Smooth muscle cell (in vitro differentiated cells): ENCODE measurements around the gene CACNA2D2. TPM values are rescaled to one million over a fixed set of nuclear protein-coding genes. Genes with fewer than 3 reads are reported as not detected.

ENCODE experiments used
- DNase-seq: peaks from one replicate; lab custom pipeline; 2025; ENCODE audit not compliant: unreplicated experiment; lab: John Stamatoyannopoulos, UW
- H2AFZ ChIP-seq: fragments of 200-600 bp; sonication (generic); 2 replicates; pipeline ENCODE4 v1.6.0; 2016; ENCODE audit warnings: antibody characterized with exemption, low read depth, mild to moderate bottlenecking
- H3F3A ChIP-seq: fragments of 200-600 bp; sonication (generic); 2 replicates; pipeline ENCODE4 v1.6.0; 2017; ENCODE audit warnings: antibody characterized with exemption, low read depth
- H3K27ac ChIP-seq: fragments of 200-600 bp; sonication (generic); 2 replicates; pipeline ENCODE4 v1.5.1; 2016; ENCODE audit warnings: low read depth, mild to moderate bottlenecking
- H3K27me3 ChIP-seq: fragments of 200-600 bp; sonication (generic); 2 replicates; pipeline ENCODE4 v1.6.1; 2016; ENCODE audit warnings: low read depth, mild to moderate bottlenecking
- H3K36me3 ChIP-seq: fragments of 200-600 bp; sonication (generic); 2 replicates; pipeline ENCODE4 v1.5.1; 2016; ENCODE audit warnings: low read depth
- H3K4me1 ChIP-seq: fragments of 200-600 bp; sonication (generic); 2 replicates; pipeline ENCODE4 v1.5.1; 2016; ENCODE audit warnings: low read depth
- H3K4me2 ChIP-seq: fragments of 200-600 bp; sonication (generic); 2 replicates; pipeline ENCODE4 v1.6.0; 2016; ENCODE audit warnings: mild to moderate bottlenecking
- H3K4me3 ChIP-seq: fragments of 200-600 bp; sonication (generic); 2 replicates; pipeline ENCODE4 v1.5.1; 2016; ENCODE audit warnings: mild to moderate bottlenecking
- H3K79me2 ChIP-seq: fragments of 200-600 bp; sonication (generic); 2 replicates; pipeline ENCODE4 v1.6.0; 2016; ENCODE audit warnings: low read depth, mild to moderate bottlenecking
- H3K9ac ChIP-seq: fragments of 200-600 bp; sonication (generic); 2 replicates; pipeline ENCODE4 v1.6.0; 2016; ENCODE audit warnings: low read depth
- H3K9me3 ChIP-seq: fragments of 200-600 bp; sonication (generic); replicated peaks from 2 replicates; pipeline ENCODE4 v1.5.1; 2016; ENCODE audit warnings: low read depth
- H4K20me1 ChIP-seq: fragments of 200-600 bp; sonication (generic); 2 replicates; pipeline ENCODE4 v1.6.0; 2016; ENCODE audit warnings: low read depth
- WGBS: methylation state at CpG from one replicate; pipeline ENCODE4 v1.1.7; 2016; ENCODE audit warnings: low lambda C conversion rate; 5-methylcytosine and 5-hydroxymethylcytosine counted together
- polyA plus RNA-seq: library from polyadenylated mRNA; unstranded; fragments of >200 nt; fragmentation: Nextera tagmentation; extraction: Ambion mirVana; gene quantifications from 2 replicates; pipeline ENCODE4 v1.2.1, GENCODE V29; 2016
- total RNA-seq: library from RNA; depleted of rRNA; stranded (reverse); fragments of >200 nt; gene quantifications from 2 replicates; pipeline ENCODE4 v1.2.3, GENCODE V29; 2014
- TF ChIP-seq, protein P1 (sequence below): fragments of 200-600 bp; sonication (generic); IDR thresholded peaks from 2 replicates; pipeline ENCODE4 v1.5.1; 2017; ENCODE audit warnings: borderline replicate concordance, mild to moderate bottlenecking, antibody characterized with exemption; ENCODE audit not compliant: insufficient read depth, poor library complexity, severe bottlenecking

Gene CACNA2D2
- total and polyA plus RNA-seq, 2 experiments from 2014 or later: 0.27 to 0.51 TPM

- Histone ChIP-seq H3K36me3 (no peaks in the 10 kb centered on the region), H3K4me2 (no peak overlapping the region), H3K79me2 (no peaks in the 10 kb centered on the region), H4K20me1 (no peaks in the 10 kb centered on the region), H3K9me3 (no peaks in the 10 kb centered on the region), H3K4me1 (no peaks in the 10 kb centered on the region), H3F3A (no peaks in the 10 kb centered on the region), H3K4me3 (no peak overlapping the region), H3K27me3 (no peaks in the 10 kb centered on the region), H2AFZ (no peak overlapping the region), H3K9ac (no peak overlapping the region), H3K27ac (no peak overlapping the region)
- DNase-seq: no peak
- TF ChIP-seq, protein P1, sequence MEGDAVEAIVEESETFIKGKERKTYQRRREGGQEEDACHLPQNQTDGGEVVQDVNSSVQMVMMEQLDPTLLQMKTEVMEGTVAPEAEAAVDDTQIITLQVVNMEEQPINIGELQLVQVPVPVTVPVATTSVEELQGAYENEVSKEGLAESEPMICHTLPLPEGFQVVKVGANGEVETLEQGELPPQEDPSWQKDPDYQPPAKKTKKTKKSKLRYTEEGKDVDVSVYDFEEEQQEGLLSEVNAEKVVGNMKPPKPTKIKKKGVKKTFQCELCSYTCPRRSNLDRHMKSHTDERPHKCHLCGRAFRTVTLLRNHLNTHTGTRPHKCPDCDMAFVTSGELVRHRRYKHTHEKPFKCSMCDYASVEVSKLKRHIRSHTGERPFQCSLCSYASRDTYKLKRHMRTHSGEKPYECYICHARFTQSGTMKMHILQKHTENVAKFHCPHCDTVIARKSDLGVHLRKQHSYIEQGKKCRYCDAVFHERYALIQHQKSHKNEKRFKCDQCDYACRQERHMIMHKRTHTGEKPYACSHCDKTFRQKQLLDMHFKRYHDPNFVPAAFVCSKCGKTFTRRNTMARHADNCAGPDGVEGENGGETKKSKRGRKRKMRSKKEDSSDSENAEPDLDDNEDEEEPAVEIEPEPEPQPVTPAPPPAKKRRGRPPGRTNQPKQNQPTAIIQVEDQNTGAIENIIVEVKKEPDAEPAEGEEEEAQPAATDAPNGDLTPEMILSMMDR: no peak
- 43% methylated on average over 1 of the region's 1 CpG for WGBS
These were observed 13.0 kb downstream of the CACNA2D2 start for GRCh38 chr3:50490424-50490823.

- no peaks in the 10 kb centered on the region for H3F3A ChIP-seq
- no peak overlapping the region for H3K4me3 ChIP-seq
- H3K27me3 ChIP-seq: no peaks in the 10 kb centered on the region
- H3K9ac ChIP-seq: no peak overlapping the region
- H3K9me3 ChIP-seq: no peaks in the 10 kb centered on the region
- no peak for DNase-seq
- H2AFZ ChIP-seq: no peak overlapping the region
- H4K20me1 ChIP-seq: no peaks in the 10 kb centered on the region
- TF ChIP-seq, protein P1: no peak
- no peaks in the 10 kb centered on the region for H3K4me1 ChIP-seq
- H3K79me2 ChIP-seq: no peaks in the 10 kb centered on the region
- H3K27ac ChIP-seq: no peak overlapping the region
- H3K36me3 ChIP-seq: no peaks in the 10 kb centered on the region
- WGBS: 85% methylated on average over 6 of the region's 6 CpGs
- H3K4me2 ChIP-seq: no peak overlapping the region
These were observed 16.3 kb downstream of the CACNA2D2 start for GRCh38 chr3:50487181-50487580.

GRCh38 chr3:50486219-50486888 is 17.1 kb downstream of the CACNA2D2 start:
- Histone ChIP-seq H3K4me3 (no peak overlapping the region), H3K79me2 (no peaks in the 10 kb centered on the region), H4K20me1 (no peaks in the 10 kb centered on the region), H2AFZ (no peak overlapping the region), H3K27ac (no peak overlapping the region), H3F3A (no peaks in the 10 kb centered on the region), H3K4me2 (no peak overlapping the region), H3K9ac (no peak overlapping the region), H3K9me3 (no peaks in the 10 kb centered on the region), H3K27me3 (no peaks in the 10 kb centered on the region), H3K36me3 (no peaks in the 10 kb centered on the region), H3K4me1 (no peaks in the 10 kb centered on the region)
- 73% methylated on average over 4 of the region's 4 CpGs for WGBS
- TF ChIP-seq, protein P1: no peak
- DNase-seq: no peak

- no peak overlapping the region for H3K4me3 ChIP-seq
- H3K9ac ChIP-seq: no peak overlapping the region
- no peak for DNase-seq
- H3K4me2 ChIP-seq: no peak overlapping the region
- no peaks in the 10 kb centered on the region for H3K9me3 ChIP-seq
- H3K79me2 ChIP-seq: no peaks in the 10 kb centered on the region
- no peaks in the 10 kb centered on the region for H3K4me1 ChIP-seq
- 77% methylated on average over 8 of the region's 8 CpGs for WGBS
- H3F3A ChIP-seq: no peaks in the 10 kb centered on the region
- no peaks in the 10 kb centered on the region for H3K36me3 ChIP-seq
- TF ChIP-seq, protein P1: no peak
- no peak overlapping the region for H3K27ac ChIP-seq
- H2AFZ ChIP-seq: no peak overlapping the region
- no peaks in the 10 kb centered on the region for H4K20me1 ChIP-seq
- no peaks in the 10 kb centered on the region for H3K27me3 ChIP-seq
These were observed 18.7 kb downstream of the CACNA2D2 start for GRCh38 chr3:50484722-50485121.
